K562 (cell line): ENCODE results near the gene ABLIM1. TPM values are rescaled to one million over a fixed set of nuclear protein-coding genes. Genes with fewer than 3 reads are reported as not detected.

Source experiments
- ATAC-seq: fragments of 200-7000 bp; cut with Tn5 transposase; 3 replicates; pipeline ENCODE4 v1.9.1; 2020; ENCODE audit warnings: moderate library complexity
- BruUV-seq: library from RNA; stranded (reverse); fragments of 400-500 nt; replicated peaks from 2 replicates; lab custom pipeline; 2021; lab: Mats Ljungman, UMichigan
- CTCF ChIA-PET: fragments of 300-600 bp; formaldehyde crosslinking; extraction: SDS; loops from one replicate; lab custom pipeline; 2021; ENCODE audit warnings: low intra/inter-chr PET ratio; lab: Yijun Ruan, JAX
- POLR2A ChIA-PET: fragments of 300-600, 350-650 bp; sonication (Branson Sonifier 250); formaldehyde crosslinking; extraction: SDS; loops from one replicate; lab custom pipeline; 2021; ENCODE audit warnings: antibody characterized with exemption, inconsistent platforms; lab: Yijun Ruan, JAX
- DNase-seq, 4 experiments: peaks; one replicate each; pipeline versions ENCODE4 v3.0.0 to v3.0.0-alpha.2; 2011 to 2018; ENCODE audit warnings: low spot score in 3 of 4, mixed read lengths in 3 of 4; ENCODE audit errors: extremely low read depth in 1 of 4
- FAIRE-seq: peaks from 2 replicates; lab custom pipeline; 2011; peaks lifted over from hg19 to GRCh38; lab: Jason Lieb, UNC
- H2AFZ ChIP-seq: 2 replicates; pipeline ENCODE4 v1.6.0; 2011; ENCODE audit warnings: low read depth, low read length, control low read depth, inconsistent platforms
- H3K27ac ChIP-seq: fragments of 200-600 bp; 3 replicates; pipeline ENCODE4 v1.8.0; 2011; ENCODE audit warnings: low read depth, mild to moderate bottlenecking, control low read depth, inconsistent platforms, low read length, moderate library complexity, mixed read lengths; ENCODE audit errors: extremely low read depth
- H3K27me3 ChIP-seq, 2 experiments: fragments of 300-600 bp in 1 of 2; 2 replicates in 1 of 2; 3 replicates in 1 of 2; pipeline versions ENCODE4 v1.6.0 to v1.8.0; 2011; ENCODE audit warnings: inconsistent platforms in 2 of 2, low read length in 2 of 2, mild to moderate bottlenecking in 1 of 2, mixed read lengths in 1 of 2, moderate library complexity in 1 of 2; ENCODE audit not compliant: control insufficient read depth in 2 of 2, insufficient read depth in 2 of 2
- H3K36me3 ChIP-seq: fragments of 300-600 bp; 3 replicates; pipeline ENCODE4 v1.8.0; 2011; ENCODE audit warnings: mild to moderate bottlenecking, low read length, inconsistent platforms; ENCODE audit not compliant: control insufficient read depth, insufficient read depth
- H3K4me1 ChIP-seq, 2 experiments: fragments of 200-600 bp in 1 of 2; replicated peaks in 1 of 2; 2 replicates in 1 of 2; 3 replicates in 1 of 2; pipeline versions ENCODE4 v1.5.1 to v1.8.0; 2011; ENCODE audit warnings: inconsistent platforms in 2 of 2, low read length in 2 of 2, mild to moderate bottlenecking in 1 of 2, mixed read lengths in 1 of 2, moderate library complexity in 1 of 2; ENCODE audit not compliant: control insufficient read depth in 2 of 2, insufficient read depth in 2 of 2
- H3K4me2 ChIP-seq: 2 replicates; pipeline ENCODE4 v1.6.1; 2011; ENCODE audit warnings: low read length, control low read depth, inconsistent platforms, mixed read lengths; ENCODE audit not compliant: insufficient read depth
- H3K4me3 ChIP-seq: fragments of 200-600 bp; sonication (generic), shearing (Covaris generic); 2 replicates; pipeline ENCODE4 v1.5.1; 2016; ENCODE audit warnings: control low read depth, inconsistent platforms
- H3K79me2 ChIP-seq: fragments of 200-600 bp; 3 replicates; pipeline ENCODE4 v1.8.0; 2011; ENCODE audit warnings: low read length, inconsistent platforms; ENCODE audit not compliant: control insufficient read depth, insufficient read depth
- H3K9ac ChIP-seq, 2 experiments: 2 replicates each; pipeline versions ENCODE4 v1.6.0 to v1.6.1; 2011; ENCODE audit warnings: low read depth in 2 of 2, low read length in 2 of 2, control low read depth in 1 of 2, inconsistent platforms in 1 of 2, mild to moderate bottlenecking in 1 of 2, mixed read lengths in 1 of 2; ENCODE audit not compliant: insufficient read depth in 1 of 2
- H3K9me1 ChIP-seq: one replicate; pipeline ENCODE4 v1.6.0; 2011; ENCODE audit warnings: inconsistent platforms, mild to moderate bottlenecking, low read length, moderate library complexity; ENCODE audit not compliant: control insufficient read depth, insufficient read depth
- H3K9me3 ChIP-seq: replicated peaks from 2 replicates; pipeline ENCODE4 v1.5.1; 2011; ENCODE audit warnings: low read depth, low read length, inconsistent platforms; ENCODE audit not compliant: control insufficient read depth, insufficient read depth
- H4K20me1 ChIP-seq: replicated peaks from 2 replicates; pipeline ENCODE4 v1.6.1; 2011; ENCODE audit warnings: low read length, inconsistent platforms, mixed read lengths; ENCODE audit not compliant: control insufficient read depth, insufficient read depth
- CREM ChIP-seq: IDR thresholded peaks from 2 replicates; pipeline ENCODE4 v1.6.1; 2014; ENCODE audit warnings: antibody characterized with exemption, low read depth
- ILF3 ChIP-seq: fragments of 450-650 bp; IDR thresholded peaks from 2 replicates; pipeline ENCODE4 v1.6.1; 2018; ENCODE audit warnings: antibody characterized with exemption, mild to moderate bottlenecking, moderate library complexity, borderline replicate concordance
- KDM5B ChIP-seq: fragments of 200-600 bp; sonication (generic); IDR thresholded peaks from 2 replicates; pipeline ENCODE4 v1.6.1; 2012; ENCODE audit warnings: low read depth, mild to moderate bottlenecking, moderate library complexity, low read length, control low read depth, inconsistent platforms; ENCODE audit not compliant: insufficient replicate concordance
- POLR2AphosphoS2 ChIP-seq: IDR thresholded peaks from 2 replicates; pipeline ENCODE4 v1.6.1; 2012; ENCODE audit warnings: low read length, improper control_type of control experiment
- SRF ChIP-seq, 2 experiments: fragments of 250-450, 450-650 bp in 1 of 2; sonication (Bioruptor Pico) in 1 of 2; sonication (generic) in 1 of 2; formaldehyde crosslinking; IDR thresholded peaks; 2 replicates each; pipeline versions ENCODE4 v1.5.0 to v1.5.1; 2020 to 2022; ENCODE audit warnings: mild to moderate bottlenecking in 1 of 2, missing genetic modification reagents in 1 of 2
- TAF1 ChIP-seq: IDR thresholded peaks from 2 replicates; pipeline ENCODE4 v1.6.1; 2011; ENCODE audit warnings: mild to moderate bottlenecking, low read length, moderate library complexity; ENCODE audit not compliant: insufficient read depth, control insufficient read depth, severe bottlenecking; ENCODE audit errors: extremely low read depth
- TBP ChIP-seq: optimal IDR thresholded peaks from 2 replicates; pipeline ENCODE3; 2011; ENCODE audit warnings: low read depth, low read length, improper control_type of control experiment
- TCF7L2 ChIP-seq: fragments of 150-350 bp; IDR thresholded peaks from 2 replicates; pipeline ENCODE4 v1.6.1; 2016; ENCODE audit warnings: low read depth, mild to moderate bottlenecking, low read length, moderate library complexity
- TFE3 ChIP-seq: fragments of 450-650 bp; formaldehyde crosslinking; IDR thresholded peaks from 2 replicates; pipeline ENCODE4 v1.4.0; 2020; ENCODE audit warnings: mild to moderate bottlenecking, mixed read lengths
- ZFP30 ChIP-seq: fragments of 250-450 bp; sonication (Bioruptor Pico); IDR thresholded peaks from 2 replicates; pipeline ENCODE4 v1.8.0; 2022; ENCODE audit warnings: moderate library complexity, mild to moderate bottlenecking, inconsistent platforms, borderline replicate concordance
- WGBS: fragments of 100-300 bp; shearing (Covaris generic); methylation state at CpG from one replicate; pipeline ENCODE4 v1.1.6; 2016; ENCODE audit warnings: low coverage, mixed read lengths; ENCODE audit not compliant: insufficient coverage; ENCODE audit errors: missing lambda C conversion rate; 5-methylcytosine and 5-hydroxymethylcytosine counted together
- in situ Hi-C: fragments of 300-500 bp; cut with MboI; formaldehyde crosslinking; loops from 4 replicates; pipeline ENCODE4 v1.15.0; 2018; ENCODE audit warnings: inconsistent platforms, mixed read lengths
- intact Hi-C: fragments of 100-400 bp; cut with micrococcal nuclease; formaldehyde crosslinking; loops from 2 replicates; pipeline ENCODE4 v1.14.2; 2022
- polyA plus RNA-seq, 8 experiments: library from polyadenylated mRNA; depleted of rRNA in 4 of 8; stranded (reverse) in 5 of 8; unstranded in 3 of 8; fragments of >200 nt; fragmentation: Nextera tagmentation in 2 of 8; fragmentation: Illumina TruSeq in 1 of 8; extraction: Ambion mirVana in 2 of 8; extraction: Trizol in 1 of 8; gene quantifications; 2 replicates each; pipeline versions ENCODE4 v1.2.1 to v1.2.3, GENCODE V29; 2011 to 2014; ENCODE audit warnings: inconsistent platforms in 1 of 8, missing spikeins in 1 of 8
- total RNA-seq, 7 experiments: library from RNA; depleted of rRNA in 6 of 7; stranded (reverse); fragments of >200 nt in 6 of 7; fragmentation: Illumina TruSeq in 2 of 7; extraction: Trizol in 2 of 7; gene quantifications; 2 replicates each; pipeline versions ENCODE4 v1.2.1 to v1.2.3, GENCODE V29; 2011 to 2021; ENCODE audit warnings: low replicate concordance in 1 of 7
- TF ChIP-seq, protein P1 (sequence below): fragments of 450-650 bp; IDR thresholded peaks from 2 replicates; pipeline ENCODE4 v1.6.1; 2016; ENCODE audit warnings: antibody characterized with exemption

The ABLIM1 gene
- total and polyA plus RNA-seq, 9 of the 15 experiments (the other 6 are each of a cell fraction or from before 2014, with no cell fraction given): 0.07 to 0.49 (median 0.14) TPM; not detected in 6

- Histone ChIP-seq H3K9ac (no peak overlapping the region), H4K20me1 (no peaks in the 10 kb centered on the region), H3K4me3 (no peak overlapping the region), H3K4me1 (no peaks in the 10 kb centered on the region), H2AFZ (no peak overlapping the region), H3K36me3 (no peaks in the 10 kb centered on the region), H3K27me3 (no peaks in the 10 kb centered on the region), H3K9me1 (no peaks in the 10 kb centered on the region)
- POLR2A ChIA-PET: no interaction called here
- TF ChIP-seq, protein P1, sequence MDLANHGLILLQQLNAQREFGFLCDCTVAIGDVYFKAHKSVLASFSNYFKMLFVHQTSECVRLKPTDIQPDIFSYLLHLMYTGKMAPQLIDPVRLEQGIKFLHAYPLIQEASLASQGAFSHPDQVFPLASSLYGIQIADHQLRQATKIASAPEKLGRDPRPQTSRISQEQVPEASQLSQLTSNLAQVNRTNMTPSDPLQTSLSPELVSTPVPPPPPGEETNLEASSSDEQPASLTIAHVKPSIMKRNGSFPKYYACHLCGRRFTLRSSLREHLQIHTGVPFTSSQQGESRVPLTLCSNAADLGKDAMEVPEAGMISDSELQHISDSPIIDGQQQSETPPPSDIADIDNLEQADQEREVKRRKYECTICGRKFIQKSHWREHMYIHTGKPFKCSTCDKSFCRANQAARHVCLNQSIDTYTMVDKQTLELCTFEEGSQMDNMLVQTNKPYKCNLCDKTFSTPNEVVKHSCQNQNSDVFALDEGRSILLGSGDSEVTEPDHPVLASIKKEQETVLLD: no peak
- TF ChIP-seq SRF (CRISPR knock-in tag; IDR thresholded peaks at IDR 0.05): no peak
- TF ChIP-seq TBP: no peak
- no peak for TF ChIP-seq ILF3
- TF ChIP-seq TCF7L2: no peak
- TF ChIP-seq TFE3: no peak
- TF ChIP-seq POLR2AphosphoS2: no peak
- TF ChIP-seq TAF1: no peak
- no peak for TF ChIP-seq ZFP30
- TF ChIP-seq CREM: no peak
- TF ChIP-seq KDM5B: no peak
- TF ChIP-seq, all 486 proteins: peak for 0
- intact Hi-C loops: no loop called here
- no peak for ATAC-seq
- no peak for FAIRE-seq
- BruUV-seq: no TSS peak
- CTCF ChIA-PET: no interaction called here
- 0% methylated on average over 3 of the region's 3 CpGs for WGBS
- Histone ChIP-seq H3K4me2 (no peak overlapping the region), H3K9me3 (no peaks in the 10 kb centered on the region), H3K27ac (no peak overlapping the region), H3K79me2 (no peaks in the 10 kb centered on the region)
- in situ Hi-C loops: no loop called here
- DNase-seq: no peak
Observed at GRCh38 chr10:114618722-114619121, 39.4 kb downstream of the ABLIM1 start.
